ENCODE measurements around the gene RHOV.

Gene RHOV

DNA sequence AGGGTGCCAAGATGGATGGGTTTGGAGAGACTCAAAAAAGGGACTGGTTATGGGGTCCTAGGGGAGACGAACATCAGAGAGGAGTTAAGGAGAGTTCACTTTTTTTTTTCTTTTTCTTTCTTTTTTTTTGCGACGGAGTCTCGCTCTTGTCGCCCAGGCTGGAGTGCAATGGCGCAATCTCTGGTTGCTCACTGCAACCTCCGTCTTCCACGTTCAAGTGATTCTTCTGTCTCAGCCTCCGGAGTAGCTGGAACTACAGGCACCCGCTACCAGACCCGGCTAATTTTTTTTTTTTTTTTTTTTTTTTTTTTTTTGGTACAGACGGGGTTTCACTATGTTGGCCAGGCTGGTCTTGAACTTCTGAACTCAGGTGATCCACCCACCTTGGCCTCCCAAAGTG lies 29.0 kb downstream of the RHOV start:
- no peak for DNase-seq (ENCODE audit: low read depth)

DNA sequence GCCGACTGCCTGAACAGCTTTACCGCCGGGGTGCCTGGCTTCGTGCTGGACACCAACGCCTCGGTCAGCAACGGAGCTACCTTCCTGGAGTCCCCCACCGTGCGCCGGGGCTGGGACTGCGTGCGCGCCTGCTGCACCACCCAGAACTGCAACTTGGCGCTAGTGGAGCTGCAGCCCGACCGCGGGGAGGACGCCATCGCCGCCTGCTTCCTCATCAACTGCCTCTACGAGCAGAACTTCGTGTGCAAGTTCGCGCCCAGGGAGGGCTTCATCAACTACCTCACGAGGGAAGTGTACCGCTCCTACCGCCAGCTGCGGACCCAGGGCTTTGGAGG lies 29.4 kb downstream of the RHOV start:
- DNase-seq (ENCODE audit: low read depth), result no peak

DNA sequence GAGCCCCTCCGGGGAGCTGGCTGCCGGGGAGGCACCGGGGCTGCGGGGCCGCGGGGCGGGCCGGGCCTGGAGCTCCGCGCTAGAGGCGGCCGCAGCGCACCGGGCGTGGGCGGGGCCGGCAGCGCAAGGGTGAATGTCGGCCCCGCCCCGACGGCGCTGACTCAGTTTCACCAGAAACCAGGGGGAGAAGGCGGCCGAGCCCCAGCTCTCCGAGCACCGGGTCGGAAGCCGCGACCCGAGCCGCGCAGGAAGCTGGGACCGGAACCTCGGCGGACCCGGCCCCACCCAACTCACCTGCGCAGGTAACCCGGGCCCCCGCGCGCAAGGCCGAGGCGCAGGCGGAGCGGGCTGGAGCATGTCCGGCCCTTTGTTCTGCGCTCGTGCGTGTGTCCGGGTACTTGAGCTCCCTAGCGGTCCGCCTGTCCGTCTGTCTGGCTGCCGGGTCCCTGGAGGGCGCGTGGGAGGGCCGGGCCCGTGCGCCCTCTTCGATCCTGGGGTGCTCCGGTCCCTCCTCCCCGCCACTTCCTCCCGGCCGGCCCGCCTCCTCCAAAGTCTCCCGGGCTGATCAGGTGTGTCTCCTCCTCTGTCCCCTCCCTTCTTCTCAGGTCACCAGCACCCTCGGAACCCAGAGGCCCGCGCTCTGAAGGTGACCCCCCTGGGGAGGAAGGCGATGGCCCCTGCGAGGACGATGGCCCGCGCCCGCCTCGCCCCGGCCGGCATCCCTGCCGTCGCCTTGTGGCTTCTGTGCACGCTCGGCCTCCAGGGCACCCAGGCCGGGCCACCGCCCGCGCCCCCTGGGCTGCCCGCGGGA lies 29.9 kb downstream of the RHOV start, which contains the start of gene SPINT1:
SPINT1 (plus strand) TSS at position 164 of the 811 bp plus-strand sequence; CDS start at position 671, 507 bp downstream.
- no peak for DNase-seq (ENCODE audit: low read depth)

DNA sequence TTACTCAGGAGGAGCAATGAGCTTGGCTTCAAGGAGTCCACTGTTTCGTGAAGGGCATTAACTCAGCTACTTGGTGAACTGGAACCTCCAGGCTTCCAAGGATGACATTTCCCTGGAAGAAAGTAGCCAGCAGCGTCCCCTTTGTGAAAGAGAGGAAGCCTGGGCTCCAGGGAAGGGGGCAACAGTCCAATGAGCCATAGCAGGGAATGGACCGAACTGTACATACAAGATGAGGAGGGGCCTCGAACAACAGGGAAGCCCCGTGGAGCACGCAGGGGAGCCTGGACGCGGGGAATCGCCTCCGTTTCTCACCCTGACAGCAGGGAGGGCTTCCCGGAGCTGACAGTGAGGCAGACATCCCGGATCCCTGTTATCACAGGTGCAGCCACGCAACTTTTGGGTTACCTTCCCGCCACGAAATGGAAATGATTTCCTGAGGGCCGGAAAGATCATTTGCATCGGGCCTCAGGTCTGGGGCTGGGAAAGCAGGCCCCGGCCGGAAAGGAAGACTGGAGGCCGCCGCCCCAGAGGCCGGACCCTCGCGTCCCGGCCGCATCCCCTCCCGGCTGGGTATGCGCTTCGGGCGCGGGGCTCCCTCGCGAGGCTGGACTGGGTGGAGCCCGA lies 30.7 kb downstream of the RHOV start:
- no peak for DNase-seq (ENCODE audit: low read depth)

DNA sequence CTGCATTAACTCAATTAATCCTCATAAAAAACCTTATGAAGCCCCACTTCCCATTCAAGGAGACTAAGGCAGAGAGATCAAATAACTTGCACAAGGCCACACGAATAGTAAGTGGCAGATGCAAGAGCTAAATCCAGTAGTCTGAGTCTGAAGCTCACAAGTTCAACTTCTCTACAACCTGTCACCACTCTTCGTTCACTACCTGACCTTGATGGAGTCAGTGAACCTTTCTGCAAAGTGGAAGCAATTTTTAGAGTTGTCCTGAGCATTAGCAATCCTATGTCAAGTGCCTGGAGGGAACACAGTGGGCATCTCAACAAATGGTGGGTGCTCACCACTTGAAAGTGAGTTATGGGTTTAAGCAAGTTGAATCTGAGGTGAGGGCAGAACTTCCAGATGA lies 32.3 kb downstream of the RHOV start:
- no peak for DNase-seq (ENCODE audit: low read depth)

DNA sequence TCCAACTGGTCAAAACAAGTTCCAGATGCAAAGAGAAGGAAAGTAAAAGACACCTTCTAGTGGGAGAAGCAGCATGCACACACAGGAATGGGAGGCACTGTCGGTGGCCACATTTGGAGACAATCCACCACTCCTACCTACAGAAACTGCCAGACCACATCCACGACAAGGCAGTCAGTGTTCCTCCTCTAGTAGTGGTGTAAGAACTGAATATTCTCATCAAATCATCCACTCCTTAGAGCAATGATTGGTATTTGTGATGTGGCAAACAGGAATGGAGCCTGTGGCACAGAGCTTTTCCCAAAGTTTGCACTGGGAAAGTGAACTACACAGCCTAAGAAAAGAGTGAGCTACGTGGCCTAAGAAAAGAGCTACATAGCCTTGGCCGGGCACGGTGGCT lies 35.3 kb downstream of the RHOV start:
- DNase-seq (ENCODE audit: low read depth), result no peak

DNA sequence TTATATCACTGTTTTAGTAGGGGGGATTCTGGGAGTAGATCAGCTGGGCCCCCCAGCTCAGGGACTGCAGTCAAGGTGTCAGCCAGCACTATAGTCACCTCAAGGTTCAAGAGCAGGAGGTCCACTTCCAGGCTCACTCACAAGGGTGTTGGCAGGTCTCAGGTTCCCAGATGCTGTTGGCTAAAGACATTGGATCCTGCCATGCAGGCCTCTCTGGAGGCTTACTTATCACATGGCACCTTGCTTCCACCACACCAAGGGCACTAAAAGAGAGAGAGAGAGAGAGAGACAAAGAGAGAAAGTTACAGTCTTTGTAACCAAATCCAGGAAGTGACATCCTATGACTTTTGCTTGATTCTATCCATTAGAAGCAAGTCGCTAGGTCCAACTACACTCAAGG lies 38.0 kb downstream of the RHOV start:
- no peak for DNase-seq (ENCODE audit: low read depth)

DNA sequence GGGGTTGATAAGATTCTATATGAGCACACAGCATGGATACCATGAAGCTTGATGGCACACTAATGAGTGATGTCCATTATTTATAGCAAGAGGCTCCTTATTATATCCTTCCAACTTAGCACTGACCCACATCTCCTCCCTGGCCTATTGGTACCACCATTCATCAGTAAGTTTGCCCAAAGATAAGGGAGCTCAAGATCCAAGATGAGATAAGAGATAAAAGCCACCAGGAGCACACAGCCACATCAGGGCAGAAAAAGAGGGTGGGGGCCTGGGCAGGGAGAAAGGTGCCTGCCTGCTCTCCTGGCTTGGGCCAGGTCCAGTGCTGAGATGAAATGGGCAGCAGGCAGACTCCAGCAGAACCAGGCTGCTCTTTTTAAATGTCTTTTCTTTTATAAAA lies 41.1 kb downstream of the RHOV start:
- no peak for DNase-seq (ENCODE audit: low read depth)

DNA sequence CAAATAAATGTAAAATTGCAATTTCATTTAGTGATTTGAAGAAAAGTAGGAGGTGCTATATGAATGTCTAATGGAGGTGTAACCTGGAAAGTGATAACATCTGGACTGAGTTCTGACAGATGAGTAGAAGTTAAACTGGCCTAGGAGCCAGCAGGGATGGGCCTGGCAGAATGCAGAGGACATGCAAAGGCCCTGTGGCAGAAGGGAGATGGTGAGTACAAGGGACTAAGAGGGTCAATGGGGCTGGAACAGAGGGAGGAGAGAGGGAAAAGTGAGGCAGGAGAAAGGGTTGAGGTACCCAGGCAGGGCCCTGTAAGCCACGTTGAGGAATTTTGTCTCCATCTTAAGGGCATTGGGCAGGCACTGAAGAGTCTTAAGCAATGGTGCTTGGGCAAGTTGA lies 42.2 kb downstream of the RHOV start:
- DNase-seq (ENCODE audit: low read depth), result no peak

DNA sequence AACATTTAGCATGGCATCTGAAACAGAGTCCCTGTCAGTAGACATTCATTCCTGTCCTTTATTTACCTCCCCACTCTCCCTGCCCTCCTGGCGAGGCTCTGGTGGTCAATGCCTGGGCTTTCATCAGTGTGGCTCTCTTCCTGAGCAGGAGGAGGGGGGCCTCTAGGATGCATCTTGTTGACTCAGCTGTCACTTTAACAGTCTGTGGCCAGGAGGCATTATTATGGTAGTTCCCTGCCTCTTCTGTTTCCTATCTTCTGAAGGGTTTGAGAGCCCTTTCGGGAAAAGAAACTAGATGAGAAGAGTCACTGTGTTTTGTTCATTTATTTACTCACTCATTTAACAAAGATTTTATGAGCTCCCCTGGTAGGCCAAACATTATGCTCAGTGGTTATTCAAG lies 43.1 kb downstream of the RHOV start:
- DNase-seq (ENCODE audit: low read depth), result no peak

DNA sequence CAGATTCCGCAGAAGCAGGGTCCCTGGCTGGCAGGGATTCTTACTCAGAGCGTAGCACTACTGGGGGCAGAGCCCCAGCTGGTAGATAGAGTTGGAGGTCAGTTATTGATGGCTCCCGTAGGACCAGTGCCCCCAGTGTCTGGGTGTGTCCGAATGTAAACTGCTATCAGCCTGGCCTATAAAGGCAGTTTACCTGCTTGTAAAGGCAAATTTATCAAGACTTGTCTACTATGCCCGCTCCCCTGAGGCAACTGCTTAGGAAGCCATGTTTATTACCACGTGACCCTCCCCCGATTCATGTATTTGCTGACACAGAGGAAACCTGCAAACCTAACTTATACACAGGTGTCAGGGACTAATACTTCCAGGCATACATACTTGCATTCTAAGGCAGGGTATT lies 44.9 kb downstream of the RHOV start:
- DNase-seq (ENCODE audit: low read depth), result no peak

DNA sequence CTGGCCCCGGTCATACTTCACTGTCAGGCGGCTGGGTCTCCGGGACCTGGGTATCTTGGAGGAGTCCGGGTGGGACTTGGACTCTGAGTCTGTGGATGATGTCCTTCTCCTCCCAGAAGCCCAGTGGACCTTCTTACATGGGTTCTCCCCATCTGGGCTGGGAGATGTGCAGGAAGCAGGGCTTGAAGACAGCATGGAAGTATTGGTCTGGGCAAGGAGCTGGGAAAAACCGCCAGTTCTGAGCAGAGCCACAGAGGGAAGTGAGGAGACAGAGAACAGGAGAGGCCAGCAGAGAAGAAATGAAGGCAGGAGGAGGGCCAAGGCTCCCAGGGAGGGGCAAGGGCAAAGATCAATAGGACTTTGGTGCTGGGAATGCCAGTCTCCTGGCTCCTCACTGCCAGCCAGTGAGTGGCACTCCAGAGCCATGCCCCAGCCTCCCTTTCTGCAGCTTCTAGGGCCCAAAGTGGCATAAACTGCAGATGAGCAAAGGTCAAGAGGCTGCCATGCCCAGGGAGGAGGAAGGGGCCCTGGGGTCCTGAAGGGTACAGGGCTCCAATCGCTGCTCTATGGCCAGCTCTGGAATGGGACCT lies 45.5 kb downstream of the RHOV start, which contains the start of gene PPP1R14D:
PPP1R14D (minus strand) TSS at position 262 of the 590 bp plus-strand sequence; CDS start at position 195, 67 bp downstream.
- DNase-seq (ENCODE audit: low read depth), result no peak

DNA sequence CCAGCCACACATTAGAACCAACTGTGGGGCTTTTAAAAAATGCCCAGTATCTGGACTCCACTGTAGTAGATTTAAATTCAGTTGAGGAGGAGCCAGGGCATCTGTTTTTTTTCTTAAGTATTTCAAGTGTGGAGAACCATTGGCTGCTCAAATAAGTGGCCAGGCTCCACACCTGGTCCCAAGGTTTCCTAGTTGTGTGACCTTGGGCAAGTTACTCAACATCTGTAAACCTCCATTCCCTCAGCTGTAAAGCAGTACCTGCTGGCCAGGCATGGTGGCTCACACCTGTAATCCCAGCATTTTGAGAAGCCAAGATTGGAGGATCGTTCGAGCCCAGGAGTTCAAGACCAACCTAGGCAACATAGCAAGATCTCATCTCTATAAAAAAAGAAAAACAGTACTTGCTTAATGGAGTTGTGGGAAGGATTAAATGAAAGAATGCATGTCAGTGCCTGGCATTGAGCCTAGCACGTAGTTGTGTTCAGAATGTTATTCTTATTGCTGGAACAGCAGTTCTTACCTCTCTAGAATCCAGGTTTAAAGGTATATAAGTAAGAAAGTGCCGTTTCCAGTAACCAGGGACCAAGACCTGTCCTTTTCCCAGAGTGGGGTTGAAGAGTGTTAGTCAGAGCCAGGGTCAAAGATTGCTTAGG lies 47.5 kb downstream of the RHOV start:
- DNase-seq (ENCODE audit: low read depth), result peak; percentile 76

DNA sequence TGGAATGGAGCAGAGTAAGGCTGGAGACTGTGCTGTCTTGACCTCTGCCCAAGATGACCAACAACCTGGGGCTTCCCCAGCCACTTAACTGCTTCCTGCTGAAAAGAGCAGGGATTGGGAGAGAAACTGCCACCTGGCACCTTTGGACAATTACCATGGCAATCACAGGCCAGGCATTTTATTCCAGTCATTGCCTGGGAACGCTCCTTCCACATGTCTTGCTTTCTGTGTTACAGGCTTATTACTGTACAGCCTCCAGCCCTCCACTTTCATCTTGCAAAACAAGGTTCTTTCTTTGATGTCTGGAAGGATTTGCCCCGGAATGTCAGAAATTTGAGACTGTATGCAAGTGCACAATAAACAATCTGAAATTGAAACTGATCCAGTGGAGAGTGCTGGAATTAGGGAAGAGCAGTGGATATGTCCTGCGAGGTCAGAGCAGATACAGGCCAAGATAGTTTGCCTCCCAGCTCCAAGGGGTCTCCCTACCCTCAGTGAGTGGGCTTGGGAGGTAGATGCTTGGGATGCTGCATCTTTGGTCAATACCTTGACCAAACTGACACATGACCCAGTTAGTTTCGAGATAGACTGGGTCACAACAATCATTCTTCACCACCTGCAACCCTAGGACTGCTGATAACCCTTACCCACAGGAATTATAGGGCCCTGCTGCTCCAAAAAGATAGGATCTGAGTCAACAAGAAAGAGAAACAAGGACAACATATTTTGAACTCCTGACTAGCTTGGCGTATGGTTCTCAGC lies 48.2 kb downstream of the RHOV start:
- DNase-seq (ENCODE audit: low read depth), result peak; percentile 94

DNA sequence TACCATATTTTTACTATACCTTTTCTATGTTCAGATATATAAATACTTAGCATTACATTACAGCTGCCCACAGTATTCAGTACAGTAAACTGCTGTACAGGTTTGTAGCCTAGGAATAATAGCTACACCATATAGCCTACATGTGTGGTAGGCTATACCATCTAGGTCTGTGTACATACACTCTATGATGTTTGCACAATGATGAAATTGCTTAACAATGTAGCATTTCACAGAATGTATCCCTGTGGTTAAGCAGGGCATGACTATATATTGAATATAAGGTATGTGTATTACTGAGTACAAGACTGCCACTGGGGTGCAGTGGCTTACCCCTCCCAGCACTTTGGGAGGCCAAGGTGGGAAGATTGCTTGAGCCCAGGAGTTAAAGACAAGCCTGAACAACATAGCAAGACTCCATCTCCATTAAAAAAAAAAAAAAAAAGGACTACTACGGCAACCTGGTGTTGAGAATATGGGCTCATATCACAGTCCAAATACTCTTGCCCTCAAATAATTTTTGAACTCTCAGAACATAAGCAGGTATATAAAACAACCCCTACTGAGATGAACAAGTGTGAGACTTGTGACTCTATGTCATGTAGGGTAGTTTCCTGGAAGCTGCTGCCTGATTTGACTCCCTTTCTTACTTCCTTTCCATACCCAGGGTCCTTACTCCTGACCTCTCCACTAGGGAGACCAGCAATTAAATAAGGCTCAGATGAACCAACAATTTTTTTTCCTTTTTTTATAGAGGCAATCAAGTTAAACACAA lies 50.3 kb downstream of the RHOV start:
- no peak for DNase-seq (ENCODE audit: low read depth)
